Muscle of back (tissue), 13 donors: ENCODE data around the gene TP53TG3. TPM values are rescaled to one million over a fixed set of nuclear protein-coding genes. Genes with fewer than 3 reads are reported as not detected.
"Not testable (repeated sequence)": the region's sequence is repeated elsewhere in the genome, so short reads cannot be mapped to it uniquely, and the experiment has no call there.

Experiments
- DNase-seq, 3 donors: peaks; one replicate each; pipeline versions ENCODE4 v3.0.0 to v3.0.0-alpha.2; 2013
- long read RNA-seq, 9 donors: transcript quantifications; one replicate each; lab custom pipeline, GENCODE V29; 2026
- polyA plus RNA-seq, 10 donors: library from polyadenylated mRNA; unstranded; fragments of 120-200 nt; gene quantifications; one replicate each; pipeline ENCODE4 v1.2.1, GENCODE V29; 2013; ENCODE audit not compliant: insufficient read length in 10 of 10

TP53TG3 gene, protein sequence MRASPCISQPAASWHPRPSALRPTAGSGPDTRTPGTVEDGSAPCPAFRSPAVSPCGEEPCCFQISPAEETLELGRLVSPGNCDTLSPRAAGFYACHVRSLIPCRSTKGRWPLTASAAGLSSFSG
- not detected for polyA plus RNA-seq
- long read RNA-seq, donor 1, result 0 reads
- long read RNA-seq, donor 2, result 0 reads
- long read RNA-seq, donor 3, result 0 reads
- long read RNA-seq, donor 4, result 0 reads
- long read RNA-seq, donor 5, result 0 reads
- long read RNA-seq, donor 6, result 0 reads
- long read RNA-seq, donor 7, result 0 reads
- long read RNA-seq, donor 8, result 0 reads
- long read RNA-seq, donor 9, result 0 reads

DNA sequence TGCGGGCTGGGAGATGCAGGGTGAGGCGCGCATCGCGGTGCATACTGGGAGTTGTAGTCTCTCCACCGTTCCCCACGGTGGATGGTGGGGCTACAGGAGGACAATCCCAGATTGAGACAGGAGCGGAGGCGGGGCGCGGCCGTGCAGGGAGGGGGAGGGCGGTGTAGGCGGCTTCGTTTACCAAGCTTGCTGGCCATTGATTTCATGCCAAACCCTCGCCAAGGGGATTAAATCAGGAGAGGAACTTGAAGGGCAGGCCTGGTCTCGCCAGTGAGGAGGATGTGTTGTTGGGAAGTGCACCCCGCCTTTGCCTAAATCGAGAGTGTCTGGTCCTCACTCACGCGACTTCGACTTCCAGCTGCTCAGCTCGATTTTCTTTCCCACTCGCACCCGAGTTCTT is at the start of gene TP53TG3:
Gene TP53TG3 (minus strand): TSS at position 101 of the 400 bp plus-strand sequence. CDS start 68 bp downstream, at position 33.
- not testable (repeated sequence) for DNase-seq

DNA sequence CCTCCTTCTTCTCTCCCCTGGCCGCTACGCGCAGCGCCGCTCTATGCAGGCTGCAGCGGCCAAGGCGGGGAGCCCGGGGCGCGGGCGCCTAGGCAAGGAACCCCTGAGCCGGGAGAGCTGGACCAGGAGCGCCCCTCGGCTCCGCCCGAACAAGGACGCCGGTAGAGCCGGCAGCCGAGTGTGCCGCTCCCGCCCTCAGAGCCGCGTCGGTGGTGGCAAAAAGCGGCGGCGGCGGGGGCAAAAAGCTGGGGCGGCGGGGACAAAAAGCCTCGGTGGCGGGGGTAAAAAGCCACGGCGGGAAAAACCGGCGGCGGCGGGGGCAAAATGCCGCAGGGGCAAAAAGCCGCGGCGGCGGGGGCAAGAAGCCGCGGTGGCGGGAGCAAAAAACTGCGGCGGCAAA is 25.1 kb downstream of the TP53TG3 start:
- not testable (repeated sequence) for DNase-seq

DNA sequence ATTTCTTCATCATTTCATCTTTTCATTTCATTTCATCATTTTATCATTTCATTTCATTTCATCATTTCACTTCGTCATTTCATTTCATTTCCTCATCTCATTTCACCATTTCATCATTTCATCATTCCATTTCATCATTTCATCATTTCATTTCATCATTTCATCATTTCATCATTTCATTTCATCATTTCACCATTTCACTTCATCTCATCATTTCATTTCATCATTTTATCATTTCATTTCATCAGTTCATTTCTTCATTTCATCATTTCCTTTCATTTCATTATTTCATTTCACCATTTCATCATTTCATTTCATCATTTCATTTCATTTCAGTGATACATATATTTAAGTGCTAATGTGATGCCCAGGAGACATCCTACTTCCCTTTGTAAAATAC is 28.4 kb downstream of the TP53TG3 start:
- not testable (repeated sequence) for DNase-seq

DNA sequence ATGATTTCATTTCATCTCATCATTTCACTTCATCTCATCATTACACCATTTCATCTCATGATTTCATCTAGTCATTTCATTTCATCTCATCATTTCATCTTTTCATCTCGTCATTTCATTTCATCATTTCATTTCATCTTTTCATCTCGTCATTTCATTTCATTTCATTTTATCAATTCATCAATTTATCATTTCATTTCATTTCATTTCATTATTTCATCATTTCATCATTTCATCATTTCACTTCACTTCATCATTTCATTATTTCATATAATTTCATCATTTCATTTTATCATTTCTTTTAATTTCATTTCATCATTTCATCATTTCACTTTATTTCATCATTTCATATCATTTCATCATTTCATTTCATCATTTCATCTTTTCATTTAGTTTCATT is 29.2 kb downstream of the TP53TG3 start:
- not testable (repeated sequence) for DNase-seq

DNA sequence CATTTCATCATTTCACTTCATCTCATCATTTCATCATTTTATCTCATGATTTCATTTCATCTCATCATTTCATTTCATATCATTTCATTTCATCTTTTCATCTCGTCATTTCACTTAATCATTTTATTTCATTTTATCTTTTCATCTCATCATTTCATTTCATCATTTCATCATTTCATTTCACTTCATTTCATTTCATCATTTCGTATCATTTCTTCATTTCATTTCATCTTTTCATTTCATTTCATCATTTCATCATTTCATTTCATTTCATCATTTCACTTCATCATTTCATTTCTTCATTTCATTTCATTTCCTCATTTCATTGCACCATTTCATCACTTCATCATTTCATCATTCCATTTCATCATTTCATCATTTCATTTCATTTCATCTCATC is 29.8 kb downstream of the TP53TG3 start:
- DNase-seq, result not testable (repeated sequence)

DNA sequence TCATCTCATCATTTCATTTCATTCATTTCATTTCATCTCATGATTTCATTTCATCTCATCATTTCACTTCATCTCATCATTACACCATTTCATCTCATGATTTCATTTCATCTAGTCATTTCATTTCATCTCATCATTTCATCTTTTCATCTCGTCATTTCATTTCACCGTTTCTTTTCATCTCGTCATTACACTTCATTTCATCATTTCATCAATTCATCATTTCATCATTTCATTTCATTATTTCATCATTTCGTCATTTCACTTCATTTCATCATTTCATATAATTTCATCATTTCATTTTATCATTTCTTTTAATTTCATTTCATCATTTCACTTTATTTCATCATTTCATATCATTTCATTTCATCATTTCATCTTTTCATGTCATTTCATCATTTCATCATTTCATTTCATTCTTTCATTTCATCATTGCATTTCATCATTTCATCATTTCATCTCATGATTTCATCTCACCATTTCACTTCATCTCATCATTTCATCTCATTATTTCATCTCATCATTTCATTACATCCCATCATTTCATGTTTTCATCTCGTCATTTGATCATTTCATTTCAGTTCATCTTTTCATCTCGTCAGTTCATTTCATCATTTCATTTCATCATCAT is 30.6 kb downstream of the TP53TG3 start:
- not testable (repeated sequence) for DNase-seq

DNA sequence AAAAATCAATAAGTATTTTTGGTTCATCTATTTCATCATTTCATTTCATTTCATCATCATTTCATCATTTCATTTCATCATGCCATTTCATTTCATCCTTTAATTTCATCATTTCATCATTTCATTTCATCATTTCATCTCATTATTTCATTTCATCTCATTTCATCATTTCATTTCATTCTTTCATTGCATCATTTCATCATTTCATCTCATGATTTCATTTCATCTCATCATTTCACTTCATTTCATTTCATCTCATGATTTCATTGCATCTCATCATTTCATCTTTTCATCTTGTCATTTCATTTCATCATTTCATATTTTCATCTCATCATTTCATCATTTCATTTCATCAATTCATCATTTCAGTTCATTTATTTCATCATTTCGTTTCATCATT is 31.2 kb downstream of the TP53TG3 start:
- DNase-seq, result not testable (repeated sequence)

DNA sequence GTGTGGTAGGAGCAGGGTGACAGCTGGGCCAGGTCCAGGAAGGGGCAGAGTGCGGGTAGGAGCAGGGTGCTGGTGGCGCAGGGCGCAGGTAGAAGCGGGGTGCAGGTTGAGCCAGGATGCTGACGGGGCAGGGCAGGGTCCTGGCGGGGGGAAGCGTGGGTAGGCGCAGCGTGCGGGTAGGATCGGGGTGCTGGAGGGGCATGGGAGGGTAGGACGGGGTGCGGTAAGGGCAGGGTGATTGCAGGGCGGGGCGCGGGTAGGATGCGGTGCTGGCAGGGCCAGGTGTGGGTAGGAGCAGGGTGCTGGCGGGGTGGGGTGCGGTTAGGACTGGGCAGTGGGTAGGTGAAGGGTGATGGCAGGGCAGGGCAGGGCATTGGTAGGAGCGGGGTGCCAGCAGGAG is 38.4 kb downstream of the TP53TG3 start:
- DNase-seq, result not testable (repeated sequence)

- not testable (repeated sequence) for DNase-seq
These were observed 43.9 kb downstream of the TP53TG3 start for GRCh38 chr16:32632096-32632495.
